Anterior cingulate cortex (tissue), 58 donors: Measurements from ENCODE around the gene RPS6KA2.

ENCODE experiments used
- DNase-seq, 58 donors: peaks; one replicate each; lab custom pipeline; 2025; lab: John Stamatoyannopoulos, UW

RPS6KA2 gene

GRCh38 chr6:166627033-166627874 lies at the start of gene RPS6KA2:
Gene RPS6KA2, minus strand, starts transcription at chr6:166627251. Its CDS starts 232 bp downstream, at chr6:166627019.
- DNase-seq, result peak; percentile 88 to 100 (median 100)

- DNase-seq, result no peak
These were observed 49.3 kb upstream of the RPS6KA2 start for GRCh38 chr6:166676270-166676860.

- no peak for DNase-seq
These were observed 48.7 kb upstream of the RPS6KA2 start for GRCh38 chr6:166675736-166676135.

GRCh38 chr6:166673309-166673708 lies 46.3 kb upstream of the RPS6KA2 start:
- DNase-seq, result no peak

GRCh38 chr6:166672624-166673206 lies 45.7 kb upstream of the RPS6KA2 start:
- DNase-seq, result no peak

GRCh38 chr6:166672146-166672545 lies 45.1 kb upstream of the RPS6KA2 start:
- no peak for DNase-seq

GRCh38 chr6:166671434-166672081 lies 44.5 kb upstream of the RPS6KA2 start:
- no peak for DNase-seq

- DNase-seq, result no peak
These were observed 43.8 kb upstream of the RPS6KA2 start for GRCh38 chr6:166670894-166671293.

- no peak for DNase-seq
These were observed 43.0 kb upstream of the RPS6KA2 start for GRCh38 chr6:166670013-166670412.

- no peak for DNase-seq
These were observed 41.0 kb upstream of the RPS6KA2 start for GRCh38 chr6:166667796-166668610.

- no peak for DNase-seq
These were observed 37.1 kb upstream of the RPS6KA2 start for GRCh38 chr6:166664135-166664534.

- no peak for DNase-seq
These were observed 36.5 kb upstream of the RPS6KA2 start for GRCh38 chr6:166663568-166663967.

GRCh38 chr6:166662690-166663089 lies 35.6 kb upstream of the RPS6KA2 start:
- DNase-seq, result no peak

GRCh38 chr6:166661327-166662085 lies 34.5 kb upstream of the RPS6KA2 start:
- no peak for DNase-seq

GRCh38 chr6:166660157-166660688 lies 33.2 kb upstream of the RPS6KA2 start:
- no peak for DNase-seq

- no peak for DNase-seq
These were observed 32.5 kb upstream of the RPS6KA2 start for GRCh38 chr6:166659581-166659980.

- DNase-seq, result no peak
These were observed 31.7 kb upstream of the RPS6KA2 start for GRCh38 chr6:166658792-166659150.

GRCh38 chr6:166658115-166658791 lies 31.2 kb upstream of the RPS6KA2 start:
- DNase-seq, result no peak

- no peak for DNase-seq
These were observed 30.5 kb upstream of the RPS6KA2 start for GRCh38 chr6:166657531-166657930.
